ENCODE measurements around the gene ATF6. TPM values are rescaled to one million over a fixed set of nuclear protein-coding genes. Genes with fewer than 3 reads are reported as not detected.

The ATF6 gene
- total and polyA plus RNA-seq, 2 donors (not counting 1 experiment from before 2014, with no cell fraction given): 25.3 to 27.4 TPM

DNA sequence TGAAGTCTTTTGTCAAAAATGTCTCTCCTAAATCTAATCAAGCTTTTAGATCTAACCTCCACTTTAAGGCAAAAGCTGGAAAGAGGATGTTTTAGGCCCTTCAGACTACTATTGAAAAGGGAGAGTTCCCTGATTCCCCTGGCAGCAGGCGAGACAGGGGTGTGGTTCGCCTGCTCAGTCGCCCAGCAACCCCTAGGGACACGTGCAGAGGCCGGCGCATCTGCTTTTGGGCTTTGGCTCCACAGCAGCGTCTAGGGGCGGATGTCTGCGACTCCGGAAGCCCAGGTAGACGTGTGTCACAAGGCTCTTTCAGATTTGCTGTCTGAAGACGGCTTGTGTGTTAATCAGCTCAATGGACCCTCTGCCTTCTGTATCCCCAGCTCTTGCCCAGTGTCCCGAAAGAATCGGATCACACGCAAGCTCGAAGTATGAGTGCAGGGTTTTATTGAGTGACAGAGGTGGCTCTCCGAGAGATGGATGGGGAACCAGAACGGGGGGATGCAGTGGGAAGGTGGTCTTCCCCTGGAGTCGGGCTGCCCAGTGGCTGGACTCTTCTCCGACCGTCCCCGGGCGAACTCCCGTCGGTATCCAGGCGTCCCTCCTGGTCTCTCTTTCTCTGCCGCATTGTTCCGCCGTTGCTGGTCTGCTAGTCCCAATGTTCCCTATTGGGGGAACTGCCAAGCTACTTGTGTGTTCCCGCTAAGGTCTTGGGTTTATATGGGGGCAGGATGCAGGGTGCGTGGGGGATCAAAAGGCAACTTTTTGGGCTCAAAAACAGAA, 212.1 kb downstream of the ATF6 start:
- no peak for DNase-seq (ENCODE audit: low read depth in 2 of 2)
- no peaks in the 10 kb centered on the region for H3K27me3 ChIP-seq (ENCODE audit: control insufficient read depth, insufficient read depth, low read length)
- H3K79me2 ChIP-seq (ENCODE audit: control insufficient read depth, insufficient read depth, low read length): no peaks in the 10 kb centered on the region
- H3K9ac ChIP-seq (ENCODE audit: insufficient read depth, low read length): no peak overlapping the region
- no peaks in the 10 kb centered on the region for H3K4me1 ChIP-seq (ENCODE audit: control insufficient read depth, extremely low read depth, insufficient read depth, low read length)
- no peak overlapping the region for H3K4me3 ChIP-seq (replicated peaks in 1 of 4; ENCODE audit: control extremely low read depth in 1 of 4, insufficient read depth in 1 of 4, low read depth in 3 of 4, low read length in 4 of 4)
- no peak overlapping the region for H3K4me2 ChIP-seq (ENCODE audit: extremely low read depth, insufficient read depth, low read length)
- H3K9me3 ChIP-seq (ENCODE audit: control insufficient read depth, insufficient read depth, low read depth, low read length): no peaks in the 10 kb centered on the region
- H2AFZ ChIP-seq (ENCODE audit: low read length): no peak overlapping the region
- no peaks in the 10 kb centered on the region for H3K36me3 ChIP-seq (ENCODE audit: control insufficient read depth, insufficient read depth, low read length)
- no peaks in the 10 kb centered on the region for H4K20me1 ChIP-seq (ENCODE audit: control insufficient read depth, extremely low read depth, insufficient read depth, low read length)
- TF ChIP-seq, protein P1, sequence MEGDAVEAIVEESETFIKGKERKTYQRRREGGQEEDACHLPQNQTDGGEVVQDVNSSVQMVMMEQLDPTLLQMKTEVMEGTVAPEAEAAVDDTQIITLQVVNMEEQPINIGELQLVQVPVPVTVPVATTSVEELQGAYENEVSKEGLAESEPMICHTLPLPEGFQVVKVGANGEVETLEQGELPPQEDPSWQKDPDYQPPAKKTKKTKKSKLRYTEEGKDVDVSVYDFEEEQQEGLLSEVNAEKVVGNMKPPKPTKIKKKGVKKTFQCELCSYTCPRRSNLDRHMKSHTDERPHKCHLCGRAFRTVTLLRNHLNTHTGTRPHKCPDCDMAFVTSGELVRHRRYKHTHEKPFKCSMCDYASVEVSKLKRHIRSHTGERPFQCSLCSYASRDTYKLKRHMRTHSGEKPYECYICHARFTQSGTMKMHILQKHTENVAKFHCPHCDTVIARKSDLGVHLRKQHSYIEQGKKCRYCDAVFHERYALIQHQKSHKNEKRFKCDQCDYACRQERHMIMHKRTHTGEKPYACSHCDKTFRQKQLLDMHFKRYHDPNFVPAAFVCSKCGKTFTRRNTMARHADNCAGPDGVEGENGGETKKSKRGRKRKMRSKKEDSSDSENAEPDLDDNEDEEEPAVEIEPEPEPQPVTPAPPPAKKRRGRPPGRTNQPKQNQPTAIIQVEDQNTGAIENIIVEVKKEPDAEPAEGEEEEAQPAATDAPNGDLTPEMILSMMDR (conservative IDR thresholded peaks at IDR 0.05 in 1 of 2, IDR thresholded peaks at IDR 0.05 in 1 of 2; ENCODE audit: low read depth in 1 of 2, low read length in 2 of 2): no peak
- no peak overlapping the region for H3K27ac ChIP-seq (ENCODE audit: insufficient read depth, low read length)

DNA sequence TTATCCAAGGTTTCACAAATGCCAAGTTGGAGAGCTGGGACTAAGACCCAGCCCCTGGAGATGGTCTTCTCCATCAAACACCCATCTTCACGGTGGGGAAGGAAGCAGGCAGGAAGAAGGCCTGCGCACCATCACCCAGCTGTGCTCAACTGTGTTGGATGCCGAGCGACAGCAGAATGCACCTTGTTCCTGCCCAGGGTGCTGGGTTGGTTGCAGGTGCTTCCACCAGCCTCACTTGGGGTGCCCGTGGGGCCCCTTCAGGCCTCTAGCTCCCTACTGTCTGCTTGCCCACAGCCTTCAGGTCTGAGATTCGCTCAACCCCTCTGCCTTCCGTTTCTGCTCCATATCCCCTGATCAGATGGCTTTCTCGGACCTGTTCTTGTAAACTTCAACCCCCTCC, 215.0 kb downstream of the ATF6 start:
- no peak for DNase-seq (ENCODE audit: low read depth in 2 of 2)
- Histone ChIP-seq H3K27me3 (ENCODE audit: control insufficient read depth, insufficient read depth, low read length) (no peaks in the 10 kb centered on the region), H3K4me2 (ENCODE audit: extremely low read depth, insufficient read depth, low read length) (no peak overlapping the region), H3K4me3 (replicated peaks in 1 of 4; ENCODE audit: control extremely low read depth in 1 of 4, insufficient read depth in 1 of 4, low read depth in 3 of 4, low read length in 4 of 4) (no peak overlapping the region), H3K36me3 (ENCODE audit: control insufficient read depth, insufficient read depth, low read length) (no peaks in the 10 kb centered on the region), H3K79me2 (ENCODE audit: control insufficient read depth, insufficient read depth, low read length) (no peaks in the 10 kb centered on the region), H2AFZ (ENCODE audit: low read length) (no peak overlapping the region), H3K27ac (ENCODE audit: insufficient read depth, low read length) (no peak overlapping the region), H3K4me1 (ENCODE audit: control insufficient read depth, extremely low read depth, insufficient read depth, low read length) (no peaks in the 10 kb centered on the region), H3K9ac (ENCODE audit: insufficient read depth, low read length) (no peak overlapping the region), H4K20me1 (ENCODE audit: control insufficient read depth, extremely low read depth, insufficient read depth, low read length) (no peaks in the 10 kb centered on the region), H3K9me3 (ENCODE audit: control insufficient read depth, insufficient read depth, low read depth, low read length) (no peaks in the 10 kb centered on the region)
- no peak for TF ChIP-seq EZH2 (IDR thresholded peaks at IDR 0.05; ENCODE audit: low read length, missing control alignments)
- TF ChIP-seq, protein P1 (conservative IDR thresholded peaks at IDR 0.05 in 1 of 2, IDR thresholded peaks at IDR 0.05 in 1 of 2; ENCODE audit: low read depth in 1 of 2, low read length in 2 of 2): no peak

DNA sequence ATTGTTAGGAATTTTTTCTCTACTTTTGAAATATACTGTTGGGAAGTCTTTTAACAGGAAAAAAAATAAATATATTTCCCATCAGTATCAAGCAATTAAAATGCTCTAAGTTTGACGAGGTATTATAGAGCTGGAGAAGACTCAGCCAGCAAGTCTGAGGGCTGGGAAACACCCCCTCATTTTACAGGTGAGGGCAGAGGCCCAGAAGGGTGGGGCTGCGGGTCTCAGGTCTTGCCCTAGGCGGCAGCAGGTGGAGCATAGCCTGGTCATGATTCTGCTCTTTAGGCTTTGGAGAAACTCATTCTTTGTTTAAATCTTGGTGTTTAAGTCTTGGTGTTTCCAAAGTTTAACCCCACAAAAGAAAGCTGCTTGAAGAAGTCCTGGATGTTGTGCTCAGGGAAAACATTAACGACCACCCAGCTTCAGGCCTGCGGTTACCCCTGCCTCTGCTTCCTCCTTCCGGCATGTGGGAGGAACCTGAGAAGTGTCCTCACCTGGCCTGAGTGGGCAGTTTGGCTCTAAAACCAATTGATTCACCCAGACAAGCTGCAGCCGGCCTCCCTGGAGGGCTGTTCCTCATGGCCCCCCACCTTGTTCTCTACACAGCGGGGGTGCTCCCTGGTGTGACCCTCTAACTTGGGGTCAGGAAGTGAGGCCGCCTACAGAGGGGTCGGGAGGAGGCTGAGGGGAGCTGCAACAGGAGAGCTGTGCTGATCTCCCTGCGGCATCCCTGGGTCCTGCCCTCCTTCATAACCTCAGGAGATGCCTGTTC, 215.8 kb downstream of the ATF6 start:
- H3K9me3 ChIP-seq (ENCODE audit: control insufficient read depth, insufficient read depth, low read depth, low read length): no peaks in the 10 kb centered on the region
- H3K79me2 ChIP-seq (ENCODE audit: control insufficient read depth, insufficient read depth, low read length): no peaks in the 10 kb centered on the region
- no peaks in the 10 kb centered on the region for H3K36me3 ChIP-seq (ENCODE audit: control insufficient read depth, insufficient read depth, low read length)
- no peak overlapping the region for H2AFZ ChIP-seq (ENCODE audit: low read length)
- no peaks in the 10 kb centered on the region for H3K27me3 ChIP-seq (ENCODE audit: control insufficient read depth, insufficient read depth, low read length)
- no peak overlapping the region for H3K27ac ChIP-seq (ENCODE audit: insufficient read depth, low read length)
- DNase-seq (ENCODE audit: low read depth in 2 of 2): no peak
- H3K4me3 ChIP-seq (replicated peaks in 1 of 4; ENCODE audit: control extremely low read depth in 1 of 4, insufficient read depth in 1 of 4, low read depth in 3 of 4, low read length in 4 of 4): no peak overlapping the region
- H3K4me2 ChIP-seq (ENCODE audit: extremely low read depth, insufficient read depth, low read length): no peak overlapping the region
- no peaks in the 10 kb centered on the region for H4K20me1 ChIP-seq (ENCODE audit: control insufficient read depth, extremely low read depth, insufficient read depth, low read length)
- TF ChIP-seq, protein P1 (conservative IDR thresholded peaks at IDR 0.05 in 1 of 2, IDR thresholded peaks at IDR 0.05 in 1 of 2; ENCODE audit: low read depth in 1 of 2, low read length in 2 of 2): no peak
- TF ChIP-seq EZH2 (IDR thresholded peaks at IDR 0.05; ENCODE audit: low read length, missing control alignments): no peak
- no peaks in the 10 kb centered on the region for H3K4me1 ChIP-seq (ENCODE audit: control insufficient read depth, extremely low read depth, insufficient read depth, low read length)
- H3K9ac ChIP-seq (ENCODE audit: insufficient read depth, low read length): no peak overlapping the region

All from fibroblast of lung (primary cell).